Thyroid gland (tissue), 4 donors: ENCODE results near the gene POLR2J3.
"Not testable (repeated sequence)": the region's sequence is repeated elsewhere in the genome, so short reads cannot be mapped to it uniquely, and the experiment has no call there.

Experiments used
- CTCF ChIP-seq, 6 experiments: fragments of 200-600 bp in 3 of 6; fragments of 450-650 bp in 3 of 6; sonication (generic) in 3 of 6; IDR thresholded peaks; one replicate each; pipeline ENCODE4 v1.5.1; 2016 to 2019; ENCODE audit warnings: antibody characterized with exemption in 6 of 6, mild to moderate bottlenecking in 2 of 6, inconsistent platforms in 1 of 6, moderate library complexity in 1 of 6
- POLR2A ChIP-seq, 2 donors: fragments of 450-650 bp; IDR thresholded peaks; one replicate each; pipeline ENCODE4 v1.6.1; 2017; ENCODE audit warnings: antibody characterized with exemption in 2 of 2, mild to moderate bottlenecking in 2 of 2, moderate library complexity in 1 of 2

- not testable (repeated sequence) for TF ChIP-seq POLR2A, CTCF (IDR thresholded peaks at IDR 0.05)
These were observed 29.9 kb upstream of the POLR2J3 start for GRCh38 chr7:102602317-102602716.
